Dendritic cell treated with granulocyte-macrophage colony-stimulating factor and Interleukin-4, amounts not matched to agents 40 ng/mL and 50 ng/mL, for 4 days (primary cell): ENCODE measurements around the gene GRK6.
A peak's percentile ranks its signal among the peaks of the same experiment; 100 is the strongest.

Experiments
- H3K27ac Mint-ChIP-seq: one replicate; pipeline ENCODE4 v1.8.0; 2022; ENCODE audit warnings: mild to moderate bottlenecking, mixed read lengths
- H3K27me3 Mint-ChIP-seq: one replicate; pipeline ENCODE4 v1.8.0; 2022; ENCODE audit warnings: mild to moderate bottlenecking, mixed read lengths
- H3K36me3 Mint-ChIP-seq: one replicate; pipeline ENCODE4 v1.8.0; 2022; ENCODE audit warnings: low read depth, mixed read lengths
- H3K4me1 Mint-ChIP-seq: one replicate; pipeline ENCODE4 v1.8.0; 2022; ENCODE audit warnings: low read depth, mixed read lengths
- H3K4me3 Mint-ChIP-seq: one replicate; pipeline ENCODE4 v1.8.0; 2022; ENCODE audit warnings: mild to moderate bottlenecking, moderate library complexity, mixed read lengths
- H3K9me3 Mint-ChIP-seq: one replicate; pipeline ENCODE4 v1.8.0; 2022; ENCODE audit warnings: mixed read lengths
- intact Hi-C: fragments of 100-400 bp; cut with micrococcal nuclease; formaldehyde crosslinking; loops from one replicate; pipeline ENCODE4 v1.15.0; 2022

GRK6 gene

GRCh38 chr5:177468329-177468684 is 41.8 kb downstream of the GRK6 start:
- intact Hi-C loops = no loop called here
- no peaks in the 10 kb centered on the region for H3K9me3 Mint-ChIP-seq
- H3K4me1 Mint-ChIP-seq = peaks cover 18% of the 10 kb centered on the region
- H3K27me3 Mint-ChIP-seq = peaks cover 75% of the 10 kb centered on the region
- no peaks in the 10 kb centered on the region for H3K36me3 Mint-ChIP-seq
- H3K4me3 Mint-ChIP-seq = no peak overlapping the region
- no peak overlapping the region for H3K27ac Mint-ChIP-seq

DNA sequence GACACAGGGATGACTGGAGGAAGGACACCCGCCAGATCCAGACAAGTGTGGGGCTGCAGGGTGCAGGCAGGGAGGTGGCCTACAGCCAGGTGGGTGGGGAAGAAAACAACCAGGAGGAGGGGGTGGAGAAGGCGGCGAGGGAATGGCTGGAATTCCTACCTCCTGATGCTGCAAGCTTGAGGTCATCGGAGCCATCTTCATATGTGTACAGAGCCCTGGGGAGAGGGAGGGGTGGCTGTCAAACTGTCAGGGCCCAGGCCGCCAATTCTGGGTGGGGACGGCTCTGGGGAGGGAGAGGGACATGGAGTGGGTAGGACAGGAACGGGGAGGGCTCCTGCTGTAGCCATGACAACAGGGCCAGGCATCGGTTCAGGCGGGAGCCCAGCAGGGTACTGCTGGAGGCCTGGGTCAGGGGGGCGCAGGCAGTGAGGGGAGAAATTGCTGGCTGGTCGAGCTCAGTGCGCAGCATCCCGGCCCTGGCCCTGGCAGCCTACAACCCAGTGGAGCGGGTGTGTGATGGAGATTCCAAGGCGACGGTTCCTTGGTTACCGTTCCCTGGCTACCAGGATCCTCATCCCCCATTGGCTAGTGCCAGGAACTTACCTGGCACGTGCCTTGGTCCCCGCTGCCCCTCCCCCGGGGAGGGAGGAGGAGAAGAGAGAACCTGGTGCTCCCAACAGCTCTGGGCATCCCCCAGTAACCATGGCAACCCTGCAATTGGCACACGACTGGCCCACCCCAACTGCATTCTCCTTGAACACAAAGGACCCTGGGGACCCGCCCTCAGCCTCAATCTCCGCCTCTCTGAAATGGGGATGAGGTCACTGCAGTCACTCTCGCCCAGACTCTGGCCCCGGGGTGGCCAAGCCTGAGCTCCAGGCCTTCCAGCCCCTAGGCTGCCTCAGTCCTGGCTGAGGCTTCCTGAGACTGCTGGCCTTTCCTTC is 42.5 kb downstream of the GRK6 start:
- no peak overlapping the region for H3K27ac Mint-ChIP-seq
- H3K27me3 Mint-ChIP-seq = peaks cover 78% of the 10 kb centered on the region
- no peak overlapping the region for H3K4me3 Mint-ChIP-seq
- no peaks in the 10 kb centered on the region for H3K9me3 Mint-ChIP-seq
- intact Hi-C loops = no loop called here
- peaks cover 22% of the 10 kb centered on the region for H3K4me1 Mint-ChIP-seq
- H3K36me3 Mint-ChIP-seq = no peaks in the 10 kb centered on the region

- peaks cover 88% of the 10 kb centered on the region for H3K27me3 Mint-ChIP-seq
- intact Hi-C loops = no loop called here
- H3K36me3 Mint-ChIP-seq = no peaks in the 10 kb centered on the region
- no peaks in the 10 kb centered on the region for H3K9me3 Mint-ChIP-seq
- H3K4me3 Mint-ChIP-seq = no peak overlapping the region
- peaks cover 31% of the 10 kb centered on the region for H3K4me1 Mint-ChIP-seq
- no peak overlapping the region for H3K27ac Mint-ChIP-seq
These were observed 43.5 kb downstream of the GRK6 start for GRCh38 chr5:177469750-177470525.

- H3K4me1 Mint-ChIP-seq = peaks cover 41% of the 10 kb centered on the region
- H3K9me3 Mint-ChIP-seq = no peaks in the 10 kb centered on the region
- H3K27ac Mint-ChIP-seq = no peak overlapping the region
- H3K4me3 Mint-ChIP-seq = no peak overlapping the region
- H3K36me3 Mint-ChIP-seq = no peaks in the 10 kb centered on the region
- intact Hi-C loops = no loop called here
- peaks cover 89% of the 10 kb centered on the region for H3K27me3 Mint-ChIP-seq
These were observed 44.5 kb downstream of the GRK6 start for GRCh38 chr5:177470759-177471536.

GRCh38 chr5:177471610-177472356 is 45.3 kb downstream of the GRK6 start:
- Mint-ChIP-seq H3K9me3 (no peaks in the 10 kb centered on the region), H3K27me3 (peaks cover 89% of the 10 kb centered on the region), H3K27ac (no peak overlapping the region), H3K4me1 (peaks cover 50% of the 10 kb centered on the region), H3K4me3 (no peak overlapping the region), H3K36me3 (no peaks in the 10 kb centered on the region)
- intact Hi-C loops = no loop called here

GRCh38 chr5:177472460-177473442 is 46.3 kb downstream of the GRK6 start:
- intact Hi-C loops = no loop called here
- H3K27ac Mint-ChIP-seq = no peak overlapping the region
- H3K4me3 Mint-ChIP-seq = no peak overlapping the region
- H3K27me3 Mint-ChIP-seq = peaks cover 86% of the 10 kb centered on the region
- H3K36me3 Mint-ChIP-seq = no peaks in the 10 kb centered on the region
- no peaks in the 10 kb centered on the region for H3K9me3 Mint-ChIP-seq
- H3K4me1 Mint-ChIP-seq = peaks cover 58% of the 10 kb centered on the region

- peak within 1 kb of the TSS; percentile 67 for H3K4me3 Mint-ChIP-seq
- H3K9me3 Mint-ChIP-seq = no peaks in the 10 kb centered on the region
- H3K27ac Mint-ChIP-seq = no peak within 1 kb of the TSS
- peaks cover 66% of the 10 kb centered on the region for H3K4me1 Mint-ChIP-seq
- intact Hi-C loops = no loop called here
- no peaks in the 10 kb centered on the region for H3K36me3 Mint-ChIP-seq
- peaks cover 87% of the 10 kb centered on the region for H3K27me3 Mint-ChIP-seq
These were observed 47.0 kb downstream of the GRK6 start, which contains the start of gene DBN1 for GRCh38 chr5:177473443-177474001. DBN1 (minus strand) TSS chr5:177473634; CDS start chr5:177473521, 113 bp downstream.

DNA sequence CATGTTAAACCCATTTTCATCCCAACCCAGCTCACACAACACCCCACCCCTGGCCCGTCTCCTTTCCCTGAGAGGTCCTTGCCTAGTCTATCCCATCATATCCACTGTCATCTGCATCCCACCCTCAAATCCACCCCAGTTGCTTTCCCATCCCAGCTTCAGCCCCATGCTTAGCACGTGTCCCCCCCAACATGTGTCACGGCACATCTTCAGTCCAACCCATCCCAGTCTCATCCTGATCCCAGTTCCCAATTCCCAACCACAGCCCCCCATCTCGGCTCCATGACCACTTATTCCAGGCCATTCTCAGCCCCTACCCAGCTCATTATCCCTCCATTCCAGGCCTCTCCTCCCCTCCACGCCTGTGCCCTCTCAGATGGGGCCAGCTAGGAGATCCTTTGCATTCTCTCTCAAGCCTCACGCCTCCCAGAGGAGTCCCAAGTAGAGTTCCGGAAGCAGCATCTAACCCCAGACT is 47.6 kb downstream of the GRK6 start:
- no peaks in the 10 kb centered on the region for H3K9me3 Mint-ChIP-seq
- peaks cover 87% of the 10 kb centered on the region for H3K27me3 Mint-ChIP-seq
- H3K4me3 Mint-ChIP-seq = peak overlapping the region; percentile 67
- no peaks in the 10 kb centered on the region for H3K36me3 Mint-ChIP-seq
- intact Hi-C loops = no loop called here
- no peak overlapping the region for H3K27ac Mint-ChIP-seq
- peaks cover 71% of the 10 kb centered on the region for H3K4me1 Mint-ChIP-seq

GRCh38 chr5:177474846-177475562 is 48.5 kb downstream of the GRK6 start:
- peaks cover 79% of the 10 kb centered on the region for H3K27me3 Mint-ChIP-seq
- no peak overlapping the region for H3K4me3 Mint-ChIP-seq
- peaks cover 81% of the 10 kb centered on the region for H3K4me1 Mint-ChIP-seq
- no peaks in the 10 kb centered on the region for H3K36me3 Mint-ChIP-seq
- intact Hi-C loops = no loop called here
- no peak overlapping the region for H3K27ac Mint-ChIP-seq
- no peaks in the 10 kb centered on the region for H3K9me3 Mint-ChIP-seq

- no peaks in the 10 kb centered on the region for H3K9me3 Mint-ChIP-seq
- H3K4me1 Mint-ChIP-seq = peaks cover 87% of the 10 kb centered on the region
- intact Hi-C loops = no loop called here
- peaks cover 71% of the 10 kb centered on the region for H3K27me3 Mint-ChIP-seq
- H3K4me3 Mint-ChIP-seq = no peak overlapping the region
- no peaks in the 10 kb centered on the region for H3K36me3 Mint-ChIP-seq
- no peak overlapping the region for H3K27ac Mint-ChIP-seq
These were observed 49.3 kb downstream of the GRK6 start for GRCh38 chr5:177475563-177476427.
